NCI-H2029 treated with DMSO at 0.1 percent for 48 hours (cell line): ENCODE data around the gene TOR2A.

Experiments
- DNase-seq: peaks from one replicate; lab custom pipeline; 2025; lab: John Stamatoyannopoulos, UW

TOR2A gene

DNA sequence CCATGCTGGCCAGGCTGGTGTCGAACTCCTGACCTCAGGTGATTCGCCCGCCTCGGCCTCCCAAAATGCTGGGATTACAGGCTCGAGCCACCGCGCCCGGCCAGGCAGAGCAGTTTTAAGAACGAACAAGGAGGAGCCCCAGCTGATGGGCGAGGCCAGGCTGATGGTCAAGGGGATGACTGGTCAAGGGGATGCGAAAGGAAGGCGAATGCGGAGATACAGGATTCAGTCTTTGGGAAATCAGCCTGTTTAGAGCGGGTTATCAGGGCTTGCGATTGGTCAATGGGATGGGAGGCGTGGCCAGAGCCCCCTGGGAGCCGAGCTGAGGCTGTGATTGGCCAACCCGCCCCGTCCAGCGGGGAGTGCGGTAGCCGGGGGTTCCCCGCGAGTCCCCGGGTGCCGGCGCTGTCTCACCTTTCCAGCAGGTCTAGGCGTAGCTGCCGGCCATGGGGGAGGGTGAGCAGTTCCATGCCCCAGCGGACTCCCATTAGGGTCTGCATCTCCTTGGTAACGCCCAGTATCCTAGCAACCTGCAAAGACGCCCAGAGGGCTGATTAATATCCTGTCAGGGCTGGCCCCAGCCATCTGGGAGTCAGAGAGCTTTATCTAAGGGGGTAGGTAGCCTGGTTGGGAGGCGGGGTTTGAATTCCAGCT, 7.5 kb upstream of the TOR2A start:
- DNase-seq: peak; percentile 39

DNA sequence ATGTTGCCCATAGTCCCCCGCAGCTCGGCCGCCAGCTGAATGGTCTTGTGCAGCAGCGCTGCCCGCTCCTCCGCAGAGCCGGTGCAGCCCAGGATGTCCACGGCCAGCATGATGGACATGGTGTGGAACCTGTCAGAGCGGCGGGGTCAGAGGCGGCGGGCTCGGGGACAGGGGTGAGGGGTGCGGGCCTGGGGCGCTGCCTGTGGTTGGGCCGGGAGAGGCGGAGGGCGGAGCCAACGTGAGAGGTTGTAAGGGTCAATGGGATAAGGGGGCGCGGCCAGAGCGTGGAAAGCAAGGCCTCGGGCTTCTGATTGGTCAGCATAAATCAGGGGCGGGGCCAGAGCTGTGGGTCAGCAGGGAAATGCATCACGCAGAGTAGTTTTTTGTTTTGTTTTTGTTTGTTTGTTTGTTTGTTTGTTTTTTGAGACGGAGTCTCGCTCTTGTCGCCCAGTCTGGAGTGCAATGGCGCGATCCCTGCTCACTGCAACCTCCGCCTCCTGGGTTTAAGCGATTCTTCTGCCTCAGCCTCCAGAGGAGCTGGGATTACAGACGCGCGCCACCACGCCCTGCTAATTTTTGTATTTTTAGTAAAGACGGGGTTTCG, 6.8 kb upstream of the TOR2A start:
- peak; percentile 30 for DNase-seq

DNA sequence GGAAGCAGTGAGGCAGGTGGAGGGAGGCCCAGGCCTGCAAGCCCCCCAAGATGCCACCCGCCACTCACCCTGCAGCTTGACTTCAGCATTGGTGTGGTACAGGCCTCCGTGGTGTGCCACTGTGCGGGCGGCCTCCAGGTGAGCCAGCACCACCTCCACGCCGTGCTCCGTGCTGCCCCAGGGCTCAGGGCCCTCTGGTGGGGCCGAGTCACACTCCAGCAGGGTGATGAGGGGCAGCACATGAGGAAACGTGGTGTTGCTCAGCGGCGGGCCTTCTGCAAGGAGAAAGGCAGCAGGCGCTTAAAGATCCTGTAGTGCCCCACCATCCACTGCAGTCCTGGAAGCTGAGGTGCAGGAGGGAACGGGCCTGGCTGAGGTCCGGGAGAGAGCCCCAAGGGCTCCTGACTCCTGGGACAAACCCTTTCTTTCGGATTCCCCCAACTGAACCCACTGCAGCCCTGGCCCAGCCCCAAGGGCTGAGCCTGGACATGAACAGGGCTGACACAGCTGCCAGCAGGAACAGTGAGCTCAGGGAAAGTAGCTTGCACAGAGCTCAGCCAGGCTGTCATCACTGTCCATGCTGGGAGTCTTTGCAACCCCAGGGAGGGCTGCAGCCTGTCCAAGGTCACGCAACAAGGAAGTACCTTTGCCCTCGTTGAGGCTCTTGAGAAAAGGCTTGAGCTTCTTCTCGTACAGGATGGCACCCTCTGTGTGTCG, 4.7 kb upstream of the TOR2A start:
- no peak for DNase-seq

DNA sequence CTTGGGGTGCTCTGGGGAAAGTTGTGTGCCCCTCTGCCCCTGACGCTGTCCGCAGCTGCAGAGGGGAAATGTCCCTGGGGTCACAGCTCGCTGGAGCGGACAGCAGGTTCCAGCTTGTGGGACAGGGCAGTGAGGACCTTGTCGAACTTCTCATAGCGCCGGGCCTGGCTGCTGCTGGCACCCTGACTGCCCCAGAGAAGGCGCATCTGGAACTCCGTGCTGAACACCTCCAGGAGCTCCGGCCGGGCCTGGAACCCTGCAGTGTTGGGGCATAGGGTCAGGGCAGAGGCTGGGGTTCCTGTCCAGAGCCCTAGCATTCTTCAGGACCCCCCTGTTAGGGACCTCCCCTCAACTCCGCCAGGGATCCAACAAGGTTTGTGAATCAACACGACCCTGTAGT, 3.6 kb upstream of the TOR2A start:
- DNase-seq: no peak

DNA sequence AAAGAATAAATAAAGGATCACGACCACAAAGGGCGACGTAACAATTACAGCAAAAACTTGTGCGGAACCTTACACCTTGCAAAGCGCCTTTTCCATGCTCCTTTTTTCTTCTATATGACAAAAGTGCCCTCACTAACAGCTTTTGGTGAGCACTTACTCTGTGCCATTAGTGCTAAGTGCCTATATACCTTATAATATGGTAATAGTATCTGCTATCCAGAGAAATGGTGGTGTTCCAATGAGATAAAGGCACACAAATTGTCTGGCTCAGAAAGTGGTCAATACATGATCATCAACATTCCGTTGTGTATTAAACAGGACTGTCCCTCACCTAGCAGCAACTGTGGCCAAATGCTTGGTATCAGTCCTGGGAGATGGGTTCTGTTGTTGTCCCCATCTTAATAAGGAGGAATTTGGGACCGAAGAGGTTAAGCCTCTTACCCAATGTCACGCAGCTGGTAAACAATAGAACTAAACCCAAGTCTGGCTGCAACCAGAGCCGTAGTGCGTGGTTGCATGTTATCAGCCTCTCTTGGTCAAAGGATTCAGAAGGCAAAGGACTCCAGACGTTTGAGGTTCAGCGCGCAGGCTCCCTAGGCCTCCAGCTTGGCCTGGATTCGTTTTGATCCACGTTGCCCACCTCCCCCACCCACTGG, 564 bp upstream of the TOR2A start:
- DNase-seq: no peak

DNA sequence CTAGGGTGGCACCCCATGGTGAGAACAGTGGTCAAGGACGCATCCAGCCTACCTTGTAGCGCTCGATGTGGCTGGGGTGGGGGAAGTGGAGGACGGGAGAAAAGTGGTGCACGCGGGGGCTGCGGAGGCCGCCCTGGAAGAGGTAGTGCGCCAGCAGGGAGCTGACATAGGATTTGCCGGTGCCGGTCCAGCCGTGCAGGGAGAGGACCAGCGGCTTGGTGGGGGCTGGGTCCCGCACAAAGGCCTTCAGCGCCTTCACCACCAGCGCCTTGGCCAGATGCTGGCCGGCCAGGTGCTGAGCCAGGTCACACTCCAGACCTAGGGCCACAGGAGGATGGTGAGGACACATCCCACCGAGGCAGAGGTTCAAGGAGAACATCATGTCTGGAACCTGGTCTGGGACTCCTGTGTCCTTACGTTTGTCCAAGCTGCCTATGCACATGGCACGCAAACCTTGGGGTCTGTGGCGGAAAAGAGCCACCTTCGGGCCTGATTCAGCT, 797 bp downstream of the TOR2A start:
- DNase-seq: no peak

DNA sequence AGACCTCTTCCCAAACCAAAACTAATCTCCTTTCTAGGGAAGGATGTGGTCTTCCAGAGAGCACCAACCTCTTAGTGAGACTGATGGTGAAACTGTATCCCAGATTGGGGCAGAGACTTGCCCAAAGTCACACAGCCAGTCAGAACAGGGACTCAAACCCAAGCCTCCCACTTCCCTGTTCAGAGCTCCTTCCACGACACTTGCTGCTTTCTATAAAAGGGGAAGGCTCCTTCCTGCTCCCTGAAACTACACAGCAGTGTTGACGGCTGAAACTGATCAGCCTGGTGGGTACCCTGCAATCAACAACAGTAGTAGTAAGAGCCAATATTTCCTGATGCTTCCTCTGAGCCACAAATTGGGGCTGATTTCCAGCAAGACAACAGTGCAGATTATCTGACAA, 1.5 kb downstream of the TOR2A start:
- no peak for DNase-seq

DNA sequence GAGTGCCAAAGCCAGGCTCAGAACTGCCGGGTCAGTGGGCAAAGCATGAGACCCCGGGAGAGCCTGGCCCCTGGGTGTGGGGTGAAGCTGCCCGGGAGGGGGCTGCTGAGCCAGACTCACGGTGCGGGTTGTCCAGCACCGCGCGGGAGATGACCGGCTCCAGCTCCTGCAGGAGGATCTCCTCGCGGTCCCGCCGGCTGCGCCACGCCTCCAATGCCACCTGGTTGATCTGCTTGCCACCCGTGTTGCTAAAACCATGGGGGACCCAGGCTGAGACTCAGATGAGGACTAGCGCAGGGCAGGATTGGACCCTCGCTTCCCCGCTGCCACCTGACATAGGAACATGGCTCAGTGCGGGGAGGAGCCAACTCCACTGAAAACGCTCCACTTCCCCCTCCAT, 2.6 kb downstream of the TOR2A start:
- DNase-seq: no peak

DNA sequence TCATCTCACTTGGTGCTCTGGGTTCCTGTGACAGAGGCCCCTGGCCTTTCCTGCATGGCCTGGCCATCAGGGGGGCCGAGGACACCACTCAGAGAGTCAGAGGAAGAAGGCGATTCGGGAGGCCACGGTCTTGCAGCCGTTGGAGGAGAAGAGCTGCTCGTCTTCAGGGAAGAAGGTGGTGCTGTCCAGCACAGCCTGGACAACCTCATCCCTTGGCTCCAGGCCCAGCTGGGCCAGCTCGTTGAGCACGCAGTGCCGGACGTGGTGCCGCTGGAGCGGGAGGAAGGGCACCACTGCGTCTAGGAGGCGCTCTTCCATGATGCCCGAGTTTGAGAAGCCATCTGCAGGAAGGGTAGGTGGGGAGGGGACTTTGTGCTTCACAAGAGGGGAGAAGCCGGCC, 3.2 kb downstream of the TOR2A start:
- DNase-seq: no peak

DNA sequence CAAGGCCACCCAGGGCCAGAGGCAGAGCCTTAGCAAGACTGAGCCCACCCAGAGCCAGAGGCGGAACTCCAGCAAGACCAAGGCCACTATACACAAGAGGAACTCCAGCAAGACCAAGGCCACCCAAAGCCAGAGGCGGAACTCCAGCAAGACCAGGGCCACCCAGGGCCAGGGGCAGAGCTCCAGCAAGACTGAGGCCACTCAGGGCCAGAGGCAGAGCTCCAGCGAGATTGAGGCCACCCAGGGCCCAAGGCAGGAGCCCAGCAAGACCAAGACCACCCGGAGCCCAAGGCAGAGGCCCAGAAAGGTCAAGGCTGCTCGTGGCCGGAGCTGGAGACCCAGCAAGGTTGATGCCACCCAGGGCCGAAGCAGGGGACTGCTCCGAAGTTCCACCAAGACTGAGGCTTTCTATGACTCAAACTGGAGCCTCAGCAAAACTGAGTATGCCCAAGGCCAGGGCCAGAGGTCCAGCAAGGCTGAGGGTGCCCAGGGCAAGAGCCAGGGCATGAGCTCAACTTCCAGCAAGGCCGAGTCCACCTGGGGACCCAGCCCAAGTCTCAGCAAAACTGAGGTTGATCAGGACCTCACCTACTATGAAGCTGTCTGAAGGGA, 4.2 kb downstream of the TOR2A start:
- DNase-seq: no peak

DNA sequence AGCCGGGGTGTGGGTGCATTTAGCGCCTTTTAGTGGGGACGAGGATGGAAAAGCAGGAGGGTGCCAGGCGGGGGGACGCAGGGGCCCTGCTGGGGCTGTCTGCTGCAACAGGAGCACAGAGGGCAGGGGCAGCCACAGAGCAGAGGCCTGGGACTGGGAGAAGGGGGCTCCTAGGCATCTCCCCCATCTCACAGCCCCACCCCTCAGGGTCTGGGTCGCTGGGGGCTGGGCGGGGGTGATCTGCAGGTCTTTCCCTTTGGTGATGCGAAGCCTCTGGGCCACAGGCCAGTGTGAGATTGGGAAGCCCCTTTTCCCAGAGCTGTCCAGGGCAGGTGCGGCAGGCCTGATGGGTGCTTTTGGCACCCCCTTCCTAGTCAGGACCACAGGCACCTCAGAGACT, 4.8 kb downstream of the TOR2A start:
- DNase-seq: no peak

DNA sequence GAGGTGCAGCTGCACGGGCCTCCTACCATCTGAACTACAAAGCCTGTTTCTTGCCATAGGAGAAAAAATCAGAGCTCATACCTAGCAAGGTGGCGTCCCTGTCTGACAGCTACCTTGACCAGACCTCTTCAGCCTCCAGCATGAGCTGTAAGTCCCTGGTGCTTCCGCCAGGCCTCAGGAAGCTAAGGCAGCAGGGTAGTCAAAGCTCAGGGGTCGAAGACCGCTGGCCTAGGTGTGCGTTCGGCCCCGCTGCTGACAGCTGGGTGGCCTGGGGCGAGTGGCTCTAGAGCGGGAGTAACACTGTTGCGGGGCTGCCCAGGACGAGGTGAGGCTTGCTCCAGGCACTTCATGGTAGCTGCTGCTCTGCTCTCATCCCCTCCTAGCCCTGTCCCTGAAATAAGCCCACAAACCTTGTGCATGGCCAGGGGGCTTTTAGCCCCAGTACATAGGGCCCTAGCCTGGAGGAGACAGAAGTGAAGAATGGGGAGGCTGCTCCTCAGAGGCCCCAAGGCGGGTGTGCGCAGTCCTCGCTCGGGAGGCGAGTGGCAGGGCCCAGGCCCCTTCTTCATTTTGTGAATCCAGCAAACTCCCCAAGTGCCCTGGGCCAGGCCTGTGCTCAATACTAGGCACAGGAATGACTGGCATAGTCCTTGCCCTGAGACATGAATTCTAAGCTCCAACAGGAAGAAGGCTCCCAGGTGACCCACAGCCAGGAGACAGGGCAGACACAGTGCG, 5.4 kb downstream of the TOR2A start:
- no peak for DNase-seq

DNA sequence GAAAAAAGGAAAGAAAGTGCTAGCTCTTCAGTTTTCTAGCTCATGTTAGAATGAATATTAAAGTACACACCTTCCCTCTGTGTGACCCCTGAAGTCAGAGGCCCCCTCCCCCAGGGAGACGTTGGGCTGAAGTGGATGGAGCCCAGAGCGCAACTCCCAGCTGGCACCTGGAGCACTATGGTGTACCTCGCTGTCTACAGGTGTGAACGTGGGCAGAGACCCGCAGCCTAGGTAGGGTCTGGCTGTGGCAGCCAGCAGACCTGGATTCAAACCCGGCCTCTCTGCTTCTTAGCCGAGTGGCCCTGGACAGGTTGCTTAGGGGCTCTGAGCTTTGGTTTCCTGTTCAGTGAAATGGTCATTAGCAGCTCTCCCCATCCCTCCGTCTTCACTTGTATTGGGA, 6.3 kb downstream of the TOR2A start:
- no peak for DNase-seq

DNA sequence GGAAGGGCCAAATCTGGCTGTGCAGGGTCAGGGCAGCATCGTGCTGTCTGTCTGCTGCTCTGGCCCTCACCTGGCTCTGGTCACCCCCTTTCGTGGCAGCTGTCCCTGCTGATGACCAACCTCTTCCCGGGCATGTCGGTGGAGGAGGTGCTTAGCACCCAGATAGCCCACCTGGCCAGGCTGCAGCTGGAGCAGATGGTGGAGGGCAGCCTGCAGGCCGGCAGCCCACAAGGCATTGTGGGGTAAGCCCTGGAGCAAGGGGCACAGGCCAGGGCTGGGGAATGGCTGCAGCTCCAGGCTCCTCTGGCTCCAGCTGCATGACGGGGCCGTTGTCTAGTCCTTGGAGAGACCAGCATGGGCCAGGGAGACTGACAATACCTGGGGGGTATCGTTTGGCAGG, 8.2 kb downstream of the TOR2A start:
- DNase-seq: no peak

DNA sequence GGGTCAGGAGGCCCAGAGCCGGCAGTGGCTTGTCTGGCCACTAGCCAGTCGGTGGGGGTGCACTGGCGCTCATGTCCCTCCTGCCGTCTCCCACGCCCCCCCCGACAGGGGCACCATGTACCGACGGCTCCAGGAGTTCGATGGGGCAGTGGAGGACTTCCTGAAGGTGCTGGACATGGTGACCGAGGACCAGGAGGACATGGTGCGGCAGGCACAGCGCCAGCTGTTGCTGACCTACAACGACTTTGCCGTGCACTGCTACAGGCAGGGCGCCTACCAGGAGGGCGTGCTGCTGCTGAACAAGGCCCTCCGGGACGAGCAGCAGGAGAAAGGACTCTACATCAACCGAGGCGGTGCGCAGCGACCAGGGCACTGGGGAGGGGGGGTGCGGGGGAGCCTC, 11.1 kb downstream of the TOR2A start:
- no peak for DNase-seq

DNA sequence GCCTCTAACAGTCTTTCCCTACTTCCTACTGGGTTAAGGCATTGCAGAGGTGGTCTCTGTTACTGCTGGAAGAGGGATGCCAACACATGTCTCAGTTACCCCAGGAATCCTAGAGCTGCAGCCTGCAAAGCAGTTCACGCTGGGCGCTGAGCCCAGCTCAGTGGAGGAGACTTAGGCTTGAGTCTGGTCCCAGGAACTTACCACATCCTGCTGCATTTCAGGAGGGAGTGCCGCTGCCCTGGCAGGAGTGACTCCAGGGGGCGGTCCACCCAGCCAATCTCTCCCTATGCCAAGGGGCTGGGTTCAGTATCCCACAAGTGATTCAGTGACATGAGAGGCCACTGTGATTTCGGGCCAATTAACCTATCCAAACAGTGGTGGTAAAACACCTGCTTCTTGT, 11.7 kb downstream of the TOR2A start:
- peak; percentile 76 for DNase-seq

DNA sequence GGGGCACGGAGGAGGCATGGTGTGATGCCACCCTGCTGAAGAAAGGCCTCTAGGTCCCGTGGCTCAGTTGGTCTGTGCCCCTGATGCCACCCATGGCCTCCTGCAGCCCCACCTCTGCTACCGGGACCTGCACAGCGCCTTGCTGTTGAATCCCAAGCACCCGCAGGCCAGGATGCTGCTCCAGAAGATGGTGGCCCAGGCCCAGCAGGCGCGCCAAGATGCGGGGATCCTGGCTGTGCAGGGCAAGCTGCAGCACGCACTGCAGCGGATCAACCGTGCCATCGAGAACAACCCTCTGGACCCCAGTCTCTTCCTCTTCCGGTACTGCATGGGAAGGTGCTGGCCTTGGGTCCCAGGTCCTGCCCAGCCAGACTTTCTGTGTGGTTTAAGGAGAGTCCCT, 12.1 kb downstream of the TOR2A start:
- no peak for DNase-seq

DNA sequence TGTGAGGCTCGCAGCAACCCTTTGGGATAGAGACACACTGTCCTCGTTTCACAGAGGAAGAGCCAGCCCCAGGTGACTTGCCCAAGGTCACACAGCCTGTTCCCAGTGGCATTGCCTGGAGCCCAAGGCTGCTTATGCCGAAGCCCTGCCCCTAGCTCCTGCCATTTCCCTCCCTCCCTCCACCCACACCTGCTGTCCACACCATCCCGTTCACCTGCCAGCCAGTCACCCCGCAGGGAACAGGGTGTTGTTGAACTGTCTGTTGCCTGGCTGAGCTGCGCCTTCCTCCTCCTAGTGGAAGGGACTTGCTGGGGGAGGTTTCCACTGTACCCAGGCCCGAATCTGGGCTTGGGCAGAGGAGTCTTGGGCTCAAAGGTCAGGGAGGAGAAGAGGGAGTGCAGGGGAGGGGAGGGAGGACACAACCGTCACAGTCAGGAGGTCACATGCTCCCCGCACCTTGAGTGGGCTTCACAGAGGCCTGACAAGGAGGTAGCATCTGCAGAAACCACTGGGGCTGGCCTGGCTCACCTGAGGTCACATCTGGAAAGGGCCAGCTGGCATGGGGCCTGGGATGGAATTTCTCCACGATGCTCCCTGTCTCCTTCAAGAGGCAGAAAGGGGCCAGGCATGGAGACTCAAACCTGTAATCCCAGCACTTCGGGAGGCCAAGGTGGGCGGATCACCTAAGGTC, 12.9 kb downstream of the TOR2A start:
- no peak for DNase-seq

DNA sequence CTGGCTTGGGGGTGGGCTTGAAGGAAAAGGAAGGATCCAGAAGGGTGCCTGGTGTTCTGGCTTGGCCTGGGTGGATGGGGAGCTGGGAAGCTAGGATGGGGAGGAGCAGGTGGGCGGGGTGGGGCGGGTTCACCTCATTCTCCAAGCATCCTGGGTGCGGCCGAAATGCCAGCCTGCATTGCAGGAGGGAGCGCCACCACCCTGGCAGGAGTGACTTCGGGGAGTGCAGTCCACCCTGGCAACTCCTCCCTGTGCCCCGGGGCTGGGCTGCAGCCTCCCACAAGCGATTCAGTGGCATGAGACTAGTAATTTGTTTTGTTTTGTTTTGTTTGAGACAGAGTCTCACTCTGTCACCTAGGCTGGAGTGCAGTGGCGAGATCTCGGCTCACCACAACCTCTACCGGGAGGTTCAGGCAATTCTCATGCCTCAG, 13.7 kb downstream of the TOR2A start:
- no peak for DNase-seq

DNA sequence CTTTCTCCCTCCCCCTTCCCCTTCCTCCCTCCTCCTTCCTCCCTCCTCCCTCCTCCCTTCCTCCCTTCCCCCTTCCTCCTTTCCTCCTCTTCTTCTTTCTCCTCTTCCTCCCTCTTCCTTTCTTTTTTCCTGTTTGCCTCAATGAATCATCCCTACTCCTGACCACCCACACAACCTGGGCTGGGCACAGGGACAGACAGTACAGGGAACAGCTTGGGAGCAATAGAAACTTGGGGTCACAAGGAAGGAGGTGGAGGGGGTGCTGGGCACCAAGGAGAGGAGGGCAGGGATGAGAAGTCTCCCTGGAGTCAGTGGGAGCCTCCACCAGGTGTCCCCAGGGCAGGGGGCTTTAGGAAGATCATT, 14.2 kb downstream of the TOR2A start:
- DNase-seq: no peak
